Renal pelvis (tissue), 4 donors: ENCODE results near the gene SLC24A1. TPM values are rescaled to one million over a fixed set of nuclear protein-coding genes. Genes with fewer than 3 reads are reported as not detected.
A peak's percentile ranks its signal among the peaks of the same experiment; 100 is the strongest.

Experiments
- DNase-seq: peaks from one replicate; pipeline ENCODE4 v3.0.0-alpha.2; 2013
- polyA plus RNA-seq, 3 donors: library from polyadenylated mRNA; unstranded; fragments of 120-200 nt; gene quantifications; one replicate each; pipeline ENCODE4 v1.2.1, GENCODE V29; 2013; ENCODE audit not compliant: insufficient read length in 3 of 3

The SLC24A1 gene
- polyA plus RNA-seq, 3 donors: 20.3 to 28.3 (median 23.7) TPM

DNA sequence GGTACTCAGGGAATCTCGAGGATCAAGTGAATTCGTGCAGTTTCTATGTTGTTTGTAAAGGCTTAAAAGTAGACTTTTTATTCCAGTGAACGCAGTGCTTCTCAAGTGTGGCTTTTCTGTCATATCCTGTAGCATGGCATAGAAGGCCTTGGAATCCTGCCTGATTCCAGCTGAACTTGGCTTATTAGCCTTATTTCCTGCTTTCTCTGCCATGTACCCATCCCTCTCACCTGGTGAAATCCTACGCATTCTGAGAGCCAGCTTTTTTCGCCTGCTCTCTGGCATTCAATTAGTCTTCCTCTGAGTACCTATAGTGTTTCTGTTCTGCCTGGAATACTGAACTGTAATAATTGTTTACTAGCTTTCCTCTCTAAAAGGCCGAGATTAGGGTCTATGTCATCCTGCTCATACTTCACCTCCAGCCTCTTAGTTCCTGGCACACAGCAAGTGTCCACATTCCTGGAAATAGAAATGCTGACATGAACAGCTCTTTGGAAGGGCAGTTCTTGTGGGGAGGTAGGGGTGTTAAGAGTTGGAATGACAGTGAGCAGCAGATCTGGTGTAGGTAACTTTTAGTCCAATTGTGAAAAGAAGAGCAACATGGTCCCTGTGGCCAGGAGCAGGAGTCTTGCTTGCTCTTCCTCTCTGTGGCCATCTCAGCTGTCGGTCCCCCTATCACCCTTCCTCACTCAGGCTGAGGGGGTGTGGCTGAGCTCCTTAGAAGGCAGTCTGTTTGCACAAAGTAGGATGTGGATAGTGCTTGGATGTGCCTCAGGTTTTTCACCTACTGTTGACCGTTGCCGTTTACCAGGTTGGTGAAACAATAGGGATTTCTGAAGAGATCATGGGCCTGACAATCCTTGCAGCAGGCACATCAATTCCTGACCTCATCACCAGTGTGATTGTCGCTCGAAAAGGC, 30.4 kb downstream of the SLC24A1 start:
- DNase-seq: no peak

GRCh38 chr15:65653341-65653740, 31.6 kb downstream of the SLC24A1 start:
- DNase-seq: no peak

DNA sequence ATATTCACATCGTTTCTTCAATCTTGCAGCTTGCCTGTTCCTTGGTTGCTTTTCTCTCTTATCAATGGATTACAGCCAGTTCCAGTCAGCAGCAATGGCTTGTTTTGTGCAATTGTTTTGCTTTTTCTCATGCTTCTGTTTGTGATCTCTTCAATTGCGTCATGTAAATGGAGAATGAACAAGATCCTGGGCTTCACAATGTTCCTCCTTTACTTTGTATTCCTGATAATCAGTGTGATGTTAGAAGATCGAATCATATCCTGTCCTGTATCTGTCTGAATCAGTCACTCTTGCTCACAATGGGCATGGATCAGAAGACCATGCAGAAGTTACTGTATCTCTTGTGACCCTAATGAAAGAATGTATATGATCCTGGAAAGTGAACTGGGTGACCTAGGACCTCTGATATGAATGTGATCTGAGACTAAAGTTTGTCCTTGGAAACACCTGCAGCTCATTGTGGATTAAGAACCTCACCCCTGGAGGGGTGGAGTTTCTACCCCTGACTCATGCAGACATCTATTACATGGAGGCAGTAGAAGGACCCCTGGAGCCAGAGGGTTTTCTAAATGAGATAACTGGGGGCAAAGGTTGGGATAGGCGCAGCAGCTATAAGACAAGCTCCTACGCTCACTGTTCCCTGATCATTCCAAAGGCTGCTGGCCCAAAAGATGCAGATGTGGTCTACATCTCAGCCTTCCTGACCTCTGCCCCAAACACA, 32.2 kb downstream of the SLC24A1 start:
- DNase-seq: no peak

DNA sequence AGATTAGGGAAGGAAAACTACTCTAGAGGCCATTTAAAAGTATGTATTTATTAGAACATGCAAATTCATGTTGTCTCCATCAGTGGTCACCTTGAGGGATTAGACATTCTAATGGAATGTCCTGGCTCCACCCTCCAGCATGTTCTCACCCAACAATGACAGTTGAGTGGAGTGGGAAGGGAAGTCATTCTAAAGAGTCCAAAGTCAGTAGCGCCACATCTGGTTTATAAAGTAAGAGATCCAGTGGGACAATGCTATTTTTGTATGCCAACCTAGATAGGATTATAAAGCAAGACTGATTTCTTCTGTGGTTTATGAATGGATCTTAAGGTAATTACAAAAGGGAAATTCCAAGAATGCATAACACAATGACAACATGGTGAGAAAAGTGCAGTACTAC, 33.3 kb downstream of the SLC24A1 start:
- no peak for DNase-seq

- DNase-seq: no peak
Measured at GRCh38 chr15:65655457-65655856, 33.7 kb downstream of the SLC24A1 start.

DNA sequence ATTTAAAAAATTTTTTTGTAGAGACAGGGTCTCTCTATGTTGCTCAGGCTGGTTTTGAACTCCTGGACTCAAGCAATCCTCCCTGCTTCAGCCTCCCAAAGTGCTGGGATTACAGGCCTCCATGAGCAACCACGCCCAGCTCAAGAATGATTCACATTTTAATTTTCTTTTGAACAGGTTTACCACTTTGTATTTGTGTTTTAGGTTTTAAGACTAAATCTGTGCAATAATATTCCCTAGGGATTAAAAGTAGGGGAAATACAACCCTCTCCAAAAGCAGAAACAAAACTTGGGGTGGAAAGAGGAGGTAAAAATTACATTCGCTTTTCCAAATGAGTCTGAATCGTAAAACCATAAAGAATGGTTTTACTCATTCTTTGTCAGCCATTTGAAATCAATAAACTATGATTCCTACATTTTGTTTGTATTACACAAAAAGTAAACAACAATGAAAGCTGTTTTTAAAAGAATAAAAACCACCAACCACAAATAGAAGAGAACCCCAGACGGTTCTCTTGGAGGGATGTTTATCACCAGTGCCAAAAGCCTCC, 37.8 kb downstream of the SLC24A1 start:
- DNase-seq: no peak

DNA sequence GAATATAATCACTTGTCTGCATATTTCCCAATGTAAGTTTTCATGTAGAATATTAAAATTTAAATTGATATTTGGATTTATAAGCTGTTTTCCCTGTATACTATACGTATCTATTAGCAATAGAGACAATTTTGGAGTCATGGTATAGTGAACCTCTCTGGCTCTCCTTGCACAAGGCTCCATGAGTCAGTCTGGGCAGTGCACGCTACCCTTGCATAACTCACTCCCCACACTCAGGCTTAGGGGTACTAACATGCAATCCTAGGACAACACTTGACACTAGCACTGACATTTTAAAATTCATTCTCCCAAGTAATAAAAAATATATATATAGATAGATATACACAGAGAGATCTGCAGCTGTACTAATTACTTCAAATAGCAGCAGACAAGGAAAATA, 39.2 kb downstream of the SLC24A1 start:
- no peak for DNase-seq

GRCh38 chr15:65663521-65663920, 41.8 kb downstream of the SLC24A1 start:
- peak; percentile 9 for DNase-seq

DNA sequence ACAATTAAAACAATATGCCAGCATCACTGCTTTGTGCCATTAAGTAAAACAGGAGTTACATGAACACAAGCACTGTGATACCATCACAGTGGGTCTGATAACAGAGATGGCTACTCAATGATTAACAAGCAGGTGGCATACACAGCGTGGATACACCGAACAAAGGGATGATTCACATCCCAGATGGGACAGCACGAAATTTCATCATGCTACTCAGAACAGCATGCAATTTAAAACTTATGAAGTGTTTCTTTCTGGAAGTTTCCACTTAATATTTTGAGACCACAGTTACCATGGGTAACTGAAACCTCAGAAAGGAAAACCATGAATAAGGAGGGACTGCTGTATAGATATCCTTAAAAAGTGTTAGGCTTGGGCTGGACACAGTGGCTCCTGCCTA, 44.5 kb downstream of the SLC24A1 start:
- DNase-seq: no peak

DNA sequence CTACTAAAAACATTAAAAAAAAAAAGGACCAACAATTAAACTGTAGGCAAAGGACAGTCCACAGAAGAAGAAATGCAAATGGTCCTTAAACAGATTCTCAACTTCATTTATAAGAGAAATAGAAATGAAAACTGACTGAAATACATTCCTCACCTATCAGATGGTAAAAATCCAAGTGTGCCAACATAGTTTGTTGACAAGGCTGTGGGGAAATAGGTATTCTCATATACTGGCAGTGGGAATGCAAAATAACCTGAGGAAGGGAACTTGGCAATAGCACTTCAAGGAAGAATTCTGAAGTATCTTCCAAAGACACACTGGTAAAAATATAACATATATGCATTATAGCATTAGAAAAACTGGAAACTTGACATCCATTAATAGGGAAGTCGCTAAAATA, 53.8 kb downstream of the SLC24A1 start:
- no peak for DNase-seq

GRCh38 chr15:65676123-65676522, 54.4 kb downstream of the SLC24A1 start:
- no peak for DNase-seq

GRCh38 chr15:65680544-65680943, 58.8 kb downstream of the SLC24A1 start:
- DNase-seq: no peak

GRCh38 chr15:65682404-65682911, 60.7 kb downstream of the SLC24A1 start:
- DNase-seq: no peak

DNA sequence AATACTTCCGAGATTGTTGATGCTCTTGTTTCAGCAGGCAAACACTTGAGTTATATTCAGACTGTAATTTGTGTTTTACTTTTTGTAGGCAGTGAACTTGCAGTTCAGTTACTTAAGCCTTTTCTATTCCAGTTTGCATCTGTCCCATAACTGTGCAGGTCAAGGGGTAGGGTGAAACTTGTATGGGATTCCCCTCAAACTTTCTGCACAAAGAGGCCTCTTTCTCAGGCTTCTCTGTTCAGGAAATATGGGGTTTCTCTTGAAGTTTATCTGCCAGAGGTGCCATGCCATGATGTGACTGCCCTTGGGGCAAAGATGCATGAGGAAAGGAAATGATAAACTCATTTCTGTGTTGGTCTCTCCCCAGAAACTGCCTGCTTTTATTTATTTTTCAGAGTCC, 66.7 kb downstream of the SLC24A1 start:
- no peak for DNase-seq

- no peak for DNase-seq
Measured at GRCh38 chr15:65690173-65690572, 68.4 kb downstream of the SLC24A1 start.

DNA sequence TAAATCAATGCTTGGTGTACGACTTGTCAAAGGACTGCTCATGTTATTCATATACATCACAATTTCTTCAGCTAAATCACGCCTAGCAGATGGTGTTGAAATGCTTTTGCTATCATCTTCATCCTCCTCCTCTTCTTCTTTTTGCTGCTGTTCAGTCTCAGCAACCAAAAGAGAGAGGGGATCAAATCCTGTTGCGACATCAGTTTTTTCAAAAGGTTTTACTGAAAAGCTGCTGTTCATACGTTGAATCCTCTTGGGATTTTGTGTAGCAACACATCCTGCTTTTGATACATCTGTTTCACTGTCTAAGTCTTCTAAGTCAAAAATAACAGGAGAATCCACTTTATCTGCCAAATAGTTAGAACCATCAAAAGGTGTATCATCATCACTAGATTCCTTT, 69.0 kb downstream of the SLC24A1 start:
- no peak for DNase-seq

GRCh38 chr15:65695081-65695480, 73.3 kb downstream of the SLC24A1 start:
- no peak for DNase-seq

Other genes with a start within 250 kb of the SLC24A1 start
- gene IGDCC3, start 243.9 kb upstream of the SLC24A1 start, polyA plus RNA-seq: 10 to 100 TPM in 1 of 3 donors, 1 to 10 TPM in 2; 7.7 to 10.6 (median 9.6) TPM
- 10 to 100 TPM; 11.5 to 12.7 (median 12.4) TPM for gene IGDCC4, start 199.0 kb upstream of the SLC24A1 start, polyA plus RNA-seq
- 10 to 100 TPM; 23.4 to 37.1 (median 33.7) TPM for gene DPP8, start 104.2 kb upstream of the SLC24A1 start, polyA plus RNA-seq
- gene HACD3, start 91.5 kb upstream of the SLC24A1 start, polyA plus RNA-seq: 100 to 1,000 TPM; 148 to 177 (median 159) TPM
- 10 to 100 TPM; 48.7 to 52.5 (median 51.0) TPM for gene INTS14, start 10.8 kb upstream of the SLC24A1 start, polyA plus RNA-seq
- gene DENND4A, start 170.4 kb downstream of the SLC24A1 start, polyA plus RNA-seq: 10 to 100 TPM; 13.3 to 19.6 (median 15.4) TPM
- 100 to 1,000 TPM; 226 to 285 (median 254) TPM for gene RAB11A, start 247.6 kb downstream of the SLC24A1 start, polyA plus RNA-seq